ENCODE measurements around the gene SNRPA1.
"Not testable (repeated sequence)": the region's sequence is repeated elsewhere in the genome, so short reads cannot be mapped to it uniquely, and the experiment has no call there.

Gene SNRPA1

GRCh38 chr15:101296418-101297405 lies 1.7 kb upstream of the SNRPA1 start:
- in situ Hi-C loops (cut with MboI; ENCODE audit: low sequenced_read_pairs) = no loop called here

DNA sequence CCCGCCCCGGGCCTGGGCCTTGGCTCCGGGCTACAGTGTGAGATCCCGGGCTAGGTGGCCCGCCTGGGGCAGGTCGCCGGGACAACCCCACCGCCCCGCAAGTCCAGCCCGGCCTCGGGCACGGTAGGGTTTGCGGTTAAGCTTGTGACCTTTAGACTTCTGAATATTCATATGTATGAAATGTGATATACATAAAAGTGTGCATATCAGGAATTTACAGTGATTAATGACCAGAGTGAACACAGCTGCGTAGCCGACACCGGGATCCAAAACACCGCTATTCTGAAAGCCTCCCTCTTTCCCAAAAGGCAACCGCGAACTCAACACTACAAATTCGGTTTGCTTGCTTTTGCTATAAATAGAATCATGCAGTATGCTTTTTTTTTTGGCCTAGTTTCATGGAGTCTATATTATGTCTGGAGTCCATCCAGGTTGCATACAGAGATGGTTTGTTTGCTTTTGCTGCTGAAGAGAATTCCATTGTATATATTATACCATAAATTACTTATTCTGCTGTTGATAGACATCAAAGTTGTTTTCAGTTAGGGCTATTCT lies 636 bp upstream of the SNRPA1 start:
- in situ Hi-C loops (cut with MboI; ENCODE audit: low sequenced_read_pairs) = no loop called here

- in situ Hi-C loops (cut with MboI; ENCODE audit: low sequenced_read_pairs) = loop anchor here (5.0 kb wide), 1 partner anchor 359 kb away; the partner anchor contains the start of gene TM2D3
Observed at GRCh38 chr15:101293122-101293521, 1.9 kb downstream of the SNRPA1 start.

- in situ Hi-C loops (cut with MboI; ENCODE audit: low sequenced_read_pairs) = no loop called here
Observed at GRCh38 chr15:101288905-101289513, 6.0 kb downstream of the SNRPA1 start.

GRCh38 chr15:101287342-101287741 lies 7.7 kb downstream of the SNRPA1 start:
- in situ Hi-C loops (cut with MboI; ENCODE audit: low sequenced_read_pairs) = not testable (repeated sequence)

DNA sequence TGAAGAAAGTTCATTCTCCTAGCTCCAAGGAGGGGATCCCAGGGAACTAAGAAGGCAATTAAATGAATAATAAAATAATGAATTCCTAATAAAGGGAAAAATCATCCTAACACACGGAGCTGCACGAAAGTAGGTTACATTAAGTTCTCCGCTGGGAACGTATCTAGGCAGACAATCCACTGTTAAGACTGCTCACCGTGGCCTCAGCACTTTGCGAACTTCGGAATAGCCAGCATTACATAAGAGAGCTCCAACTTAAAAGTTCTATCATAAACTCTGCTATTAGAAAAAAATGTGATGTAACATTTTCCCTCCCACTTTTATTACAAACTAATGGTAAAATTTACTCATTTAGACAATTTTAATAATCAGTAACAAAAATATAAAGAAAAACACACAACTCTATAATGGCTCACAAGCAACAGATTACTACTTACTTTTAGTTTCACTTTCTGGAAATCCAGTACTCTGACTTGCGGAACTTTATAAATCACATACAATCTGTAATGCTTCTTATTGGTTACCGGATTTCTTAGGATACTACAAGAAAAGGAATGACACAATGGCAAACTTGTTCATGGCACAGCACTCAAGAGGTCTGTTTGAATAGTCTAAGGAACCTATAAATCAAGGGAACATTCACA lies 8.5 kb downstream of the SNRPA1 start:
- in situ Hi-C loops (cut with MboI; ENCODE audit: low sequenced_read_pairs) = no loop called here

- in situ Hi-C loops (cut with MboI; ENCODE audit: low sequenced_read_pairs) = no loop called here
Observed at GRCh38 chr15:101283931-101284330, 11.1 kb downstream of the SNRPA1 start.

GRCh38 chr15:101280007-101280406 lies 15.0 kb downstream of the SNRPA1 start:
- in situ Hi-C loops (cut with MboI; ENCODE audit: low sequenced_read_pairs) = no loop called here

GRCh38 chr15:101277943-101278564 lies 17.0 kb downstream of the SNRPA1 start:
- in situ Hi-C loops (cut with MboI; ENCODE audit: low sequenced_read_pairs) = no loop called here

GRCh38 chr15:101277038-101277822 lies 17.8 kb downstream of the SNRPA1 start, which contains the start of gene SELENOS:
Gene SELENOS (minus strand): TSS chr15:101277485. CDS start chr15:101277417, 68 bp downstream.
- in situ Hi-C loops (cut with MboI; ENCODE audit: low sequenced_read_pairs) = no loop called here

DNA sequence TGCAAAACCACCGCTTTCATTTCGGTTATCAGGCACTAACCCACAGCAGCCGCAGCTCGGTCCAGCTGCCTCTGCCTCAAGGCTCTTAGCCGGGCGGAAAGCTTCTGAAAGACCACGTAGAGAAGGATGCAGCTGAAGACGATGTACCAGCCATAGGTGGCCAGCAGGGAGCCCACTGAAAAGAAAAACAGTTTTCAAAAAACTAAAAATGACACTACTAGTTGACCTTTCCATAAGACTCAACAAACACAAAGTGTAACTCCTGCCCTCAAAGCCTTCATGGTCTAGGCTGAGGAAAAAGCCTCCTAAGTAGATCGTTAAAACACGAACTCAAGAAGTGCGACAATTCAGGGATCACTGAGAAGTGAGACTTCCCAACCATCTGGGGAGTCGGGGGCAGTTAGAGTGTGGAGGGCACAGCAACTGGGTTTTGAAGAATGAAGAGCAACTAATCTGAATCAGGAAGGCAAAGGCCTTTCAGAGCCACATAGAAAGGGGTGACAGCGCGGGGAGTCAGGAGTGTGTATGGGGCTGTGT lies 18.5 kb downstream of the SNRPA1 start:
- in situ Hi-C loops (cut with MboI; ENCODE audit: low sequenced_read_pairs) = no loop called here

DNA sequence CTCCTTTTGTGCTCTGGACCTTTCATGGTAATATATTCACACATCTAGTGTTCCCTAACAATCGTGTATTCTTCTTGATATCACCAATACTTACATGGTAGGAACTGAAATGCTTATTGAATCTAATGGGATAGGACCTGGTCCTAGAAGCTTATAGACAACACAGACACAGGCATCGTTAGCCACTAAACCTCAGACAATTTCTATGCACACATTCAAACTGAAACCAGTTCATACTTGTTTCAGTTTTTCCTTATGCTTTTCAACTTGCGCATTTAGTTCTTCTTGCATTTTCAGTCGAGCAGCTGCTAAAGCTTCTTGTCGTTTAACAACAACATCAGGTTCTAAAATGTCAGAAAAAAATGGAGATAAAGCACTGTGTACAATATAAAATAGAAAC lies 20.0 kb downstream of the SNRPA1 start:
- in situ Hi-C loops (cut with MboI; ENCODE audit: low sequenced_read_pairs) = no loop called here

DNA sequence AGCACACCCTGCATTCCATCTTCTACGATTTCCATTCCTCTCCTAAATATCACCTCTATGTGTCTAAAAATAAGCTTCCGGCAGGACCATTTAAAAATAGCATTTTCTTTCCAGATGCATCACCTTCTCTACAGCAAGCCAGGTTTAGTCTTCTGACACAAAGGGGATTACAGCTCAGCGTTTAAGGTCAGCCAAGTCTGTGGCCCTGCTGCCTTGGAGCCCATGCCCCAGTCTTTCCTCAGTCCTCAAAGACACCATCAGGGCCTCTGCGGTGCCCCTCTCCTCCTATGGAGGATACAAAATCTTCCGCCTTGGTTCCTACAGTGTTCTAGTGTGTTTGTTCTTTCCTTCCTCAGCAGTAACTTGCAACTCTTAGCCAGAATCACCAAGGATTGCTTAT lies 21.5 kb downstream of the SNRPA1 start:
- in situ Hi-C loops (cut with MboI; ENCODE audit: low sequenced_read_pairs) = loop anchor here (25.0 kb wide), 3 partner anchors 361 to 936 kb away; partner anchors contain the start of genes ADAMTS17 and LRRK1

DNA sequence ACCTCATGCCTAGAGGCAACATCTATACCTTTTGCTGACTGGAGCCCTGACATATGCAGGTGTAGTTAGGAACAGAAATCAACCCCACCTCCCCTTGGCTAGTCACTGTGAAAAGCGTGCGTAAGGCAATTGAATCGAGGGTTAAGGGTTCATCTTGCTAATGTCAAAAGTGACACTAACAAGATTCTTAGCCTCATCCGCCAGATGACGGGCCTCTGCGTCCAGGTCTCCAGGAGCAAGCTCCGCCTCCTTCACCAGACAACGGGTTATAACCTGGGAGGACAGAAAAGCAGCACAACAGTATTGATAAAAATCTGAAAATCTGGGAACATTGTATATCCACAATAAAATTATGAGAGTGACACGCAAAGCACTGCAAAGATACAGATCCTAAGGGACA lies 22.5 kb downstream of the SNRPA1 start:
- in situ Hi-C loops (cut with MboI; ENCODE audit: low sequenced_read_pairs) = loop anchor here (25.0 kb wide), 3 partner anchors 360 to 935 kb away; partner anchors contain the start of genes ADAMTS17 and LRRK1

DNA sequence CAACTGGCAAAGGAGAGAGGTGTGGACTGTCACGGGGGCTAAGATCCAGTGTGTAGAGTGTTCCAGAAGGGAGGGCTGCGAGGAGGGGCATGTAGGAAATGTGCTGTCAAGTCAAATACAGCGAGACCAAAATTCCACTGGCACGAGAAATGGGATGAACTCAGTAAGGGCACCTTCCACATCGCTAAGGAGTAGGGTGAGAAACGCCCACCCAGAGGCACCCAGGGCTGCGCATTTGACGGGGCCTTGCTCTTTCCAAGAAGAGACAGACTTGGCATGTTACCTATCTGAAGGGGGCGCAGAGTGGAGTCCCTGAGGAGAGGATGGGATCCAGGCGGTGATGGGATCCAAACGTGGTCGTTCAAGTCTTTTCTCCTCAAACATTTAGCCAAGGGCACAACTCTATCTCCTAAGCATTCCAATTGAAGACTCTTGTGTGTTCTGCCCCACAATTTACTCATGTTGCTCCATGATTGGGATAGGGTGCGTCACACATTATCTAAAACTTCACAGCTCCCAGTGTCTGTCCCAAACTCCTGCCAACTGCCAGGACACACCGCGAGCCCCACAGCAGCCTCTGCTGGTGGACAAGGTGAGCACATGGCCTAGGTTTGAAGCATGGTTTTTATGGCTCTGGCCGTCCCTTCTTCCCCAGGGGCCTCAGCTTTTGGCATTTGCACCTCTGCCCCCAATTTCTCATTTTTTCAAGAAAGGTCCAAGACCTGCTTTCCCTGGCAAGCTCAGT lies 25.4 kb downstream of the SNRPA1 start:
- in situ Hi-C loops (cut with MboI; ENCODE audit: low sequenced_read_pairs) = loop anchor here (25.0 kb wide), 3 partner anchors 357 to 932 kb away; partner anchors contain the start of genes ADAMTS17 and LRRK1

DNA sequence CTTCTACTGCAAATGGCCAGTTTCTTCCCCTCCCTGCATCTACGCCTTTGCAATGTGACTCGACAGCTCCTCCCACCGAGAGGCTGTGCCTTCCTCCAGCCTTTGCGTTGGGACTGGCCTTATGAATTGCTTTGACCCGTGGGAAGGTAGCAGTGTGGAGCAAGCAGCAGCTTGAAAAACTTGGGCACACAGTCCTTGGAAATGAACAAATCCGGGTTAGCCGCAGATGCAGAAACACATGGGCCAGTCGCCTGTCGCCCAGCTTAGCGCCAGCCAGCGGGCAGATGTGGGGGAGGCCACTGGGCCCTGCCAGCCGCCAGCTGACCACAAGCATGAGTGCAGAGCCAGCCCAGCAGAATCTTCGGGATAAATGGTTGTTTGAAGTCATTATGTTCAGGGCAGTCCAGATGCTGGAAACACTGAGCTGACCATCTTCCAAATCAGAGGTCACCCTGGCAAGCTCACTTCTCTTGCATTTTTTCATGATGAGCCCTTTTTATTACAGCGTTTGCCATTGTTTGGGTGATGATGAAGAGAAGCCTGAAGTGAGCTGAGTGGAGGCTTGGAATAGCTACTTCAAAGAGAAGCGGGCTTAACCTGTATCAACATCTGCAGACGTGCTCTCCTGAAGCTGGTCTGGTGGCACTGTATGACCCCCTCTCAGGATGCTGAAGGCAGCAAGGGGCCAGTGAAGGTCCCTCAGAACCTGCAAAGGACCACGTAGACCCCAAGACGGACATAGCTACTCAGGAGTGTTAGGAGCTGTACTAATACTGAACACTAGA lies 27.5 kb downstream of the SNRPA1 start:
- in situ Hi-C loops (cut with MboI; ENCODE audit: low sequenced_read_pairs) = loop anchor here (25.0 kb wide), 3 partner anchors 355 to 930 kb away; partner anchors contain the start of genes ADAMTS17 and LRRK1

GRCh38 chr15:101266787-101267186 lies 28.3 kb downstream of the SNRPA1 start:
- in situ Hi-C loops (cut with MboI; ENCODE audit: low sequenced_read_pairs) = loop anchor here (25.0 kb wide), 3 partner anchors 354 to 929 kb away; partner anchors contain the start of genes ADAMTS17 and LRRK1

Data from HL-60/S4 (cell line).